GM13977 (cell line): Measurements from ENCODE around the gene CDK19.
"Not testable (repeated sequence)": the region's sequence is repeated elsewhere in the genome, so short reads cannot be mapped to it uniquely, and the experiment has no call there.

Source experiments
- DNase-seq: peaks from one replicate; pipeline ENCODE4 v3.0.0; 2012; ENCODE audit warnings: low spot score
- in situ Hi-C: fragments of 300-500 bp; cut with MboI; formaldehyde crosslinking; loops from one replicate; pipeline ENCODE4 v1.12.0; 2022; ENCODE audit warnings: low sequenced_read_pairs, low pct_unique_long_range_greater_than_20kb, mixed read lengths, inconsistent platforms; ENCODE audit not compliant: unreplicated experiment
- TF ChIP-seq, protein P1 (sequence below): IDR thresholded peaks from 2 replicates; pipeline ENCODE4 v1.5.1; 2012; ENCODE audit warnings: mild to moderate bottlenecking, control low read depth; ENCODE audit not compliant: insufficient read depth; ENCODE audit errors: extremely low read depth, missing control alignments

The CDK19 gene

DNA sequence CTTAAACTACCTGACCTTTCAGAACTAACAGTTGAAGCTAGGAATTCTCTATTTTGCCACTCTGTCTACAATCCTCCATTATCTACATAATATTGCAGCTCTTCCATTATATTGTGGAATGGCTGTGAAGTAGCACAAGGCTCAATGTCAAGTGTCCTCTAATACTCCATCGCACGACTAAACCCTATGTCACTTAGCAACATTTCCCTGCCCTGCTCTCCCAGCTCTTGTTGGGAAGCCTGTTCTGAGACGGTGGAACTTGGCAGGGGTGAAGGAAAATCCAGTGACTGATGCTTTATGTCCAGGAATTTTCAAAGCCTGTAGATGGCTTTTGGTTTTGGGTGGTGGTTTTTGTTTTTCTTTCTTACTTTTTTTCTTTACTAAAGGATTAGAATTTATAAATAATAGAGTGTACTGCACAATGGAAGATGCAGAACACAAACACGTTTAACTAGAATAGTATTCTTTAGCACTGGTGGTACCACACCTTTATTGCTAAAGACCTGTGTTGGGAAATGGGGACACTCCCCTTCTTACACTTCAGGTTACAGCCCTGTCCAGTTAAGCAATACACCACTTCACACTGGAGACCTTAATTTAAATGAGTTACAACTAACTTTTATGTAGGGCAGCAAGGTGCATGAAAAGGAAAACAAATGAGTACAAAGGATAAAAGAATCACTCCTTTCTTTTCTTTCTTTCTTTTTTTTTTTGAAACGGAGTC is 38.6 kb upstream of the CDK19 start:
- TF ChIP-seq, protein P1, sequence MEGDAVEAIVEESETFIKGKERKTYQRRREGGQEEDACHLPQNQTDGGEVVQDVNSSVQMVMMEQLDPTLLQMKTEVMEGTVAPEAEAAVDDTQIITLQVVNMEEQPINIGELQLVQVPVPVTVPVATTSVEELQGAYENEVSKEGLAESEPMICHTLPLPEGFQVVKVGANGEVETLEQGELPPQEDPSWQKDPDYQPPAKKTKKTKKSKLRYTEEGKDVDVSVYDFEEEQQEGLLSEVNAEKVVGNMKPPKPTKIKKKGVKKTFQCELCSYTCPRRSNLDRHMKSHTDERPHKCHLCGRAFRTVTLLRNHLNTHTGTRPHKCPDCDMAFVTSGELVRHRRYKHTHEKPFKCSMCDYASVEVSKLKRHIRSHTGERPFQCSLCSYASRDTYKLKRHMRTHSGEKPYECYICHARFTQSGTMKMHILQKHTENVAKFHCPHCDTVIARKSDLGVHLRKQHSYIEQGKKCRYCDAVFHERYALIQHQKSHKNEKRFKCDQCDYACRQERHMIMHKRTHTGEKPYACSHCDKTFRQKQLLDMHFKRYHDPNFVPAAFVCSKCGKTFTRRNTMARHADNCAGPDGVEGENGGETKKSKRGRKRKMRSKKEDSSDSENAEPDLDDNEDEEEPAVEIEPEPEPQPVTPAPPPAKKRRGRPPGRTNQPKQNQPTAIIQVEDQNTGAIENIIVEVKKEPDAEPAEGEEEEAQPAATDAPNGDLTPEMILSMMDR, result no peak
- in situ Hi-C loops, result no loop called here
- no peak for DNase-seq

DNA sequence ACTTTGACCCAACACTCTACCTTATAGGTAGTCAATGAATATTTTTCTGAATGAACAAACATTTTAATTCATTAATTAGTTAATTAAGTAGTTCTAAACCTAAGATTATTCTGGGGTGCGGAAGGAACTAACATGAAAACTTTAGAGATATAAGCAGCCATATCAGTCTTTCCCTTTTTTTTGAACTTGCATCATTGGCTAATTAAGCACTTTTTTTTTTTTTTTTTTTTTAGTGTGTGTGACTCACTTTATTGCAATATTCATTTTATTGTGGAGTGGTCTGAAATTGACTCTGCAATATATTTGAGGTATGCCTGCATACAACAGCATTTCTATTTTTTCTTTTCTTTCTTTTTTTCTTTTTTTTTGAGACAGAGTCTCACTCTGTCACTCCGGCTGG is 37.5 kb upstream of the CDK19 start:
- in situ Hi-C loops, result no loop called here
- TF ChIP-seq, protein P1, result no peak
- DNase-seq, result no peak

DNA sequence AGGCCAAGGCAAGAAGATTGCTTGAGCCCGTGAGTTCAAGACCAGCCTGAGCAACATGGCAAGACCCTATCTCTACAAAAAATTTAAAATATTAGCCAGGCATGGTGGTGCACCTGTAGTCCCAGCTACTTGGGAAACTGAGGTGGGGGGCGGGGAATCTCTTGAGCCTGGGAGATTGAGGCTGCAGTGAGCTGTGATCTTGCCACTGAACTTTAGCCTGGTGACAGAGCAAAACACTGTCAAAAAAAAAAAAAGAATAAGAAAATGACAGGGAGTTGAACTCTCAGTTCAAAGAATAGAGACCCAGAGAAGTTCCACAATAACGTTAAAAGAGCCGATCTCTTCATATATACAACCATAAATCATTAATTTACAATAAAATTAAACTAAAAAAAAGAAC is 34.5 kb upstream of the CDK19 start:
- DNase-seq, result no peak
- in situ Hi-C loops, result no loop called here
- TF ChIP-seq, protein P1, result no peak

DNA sequence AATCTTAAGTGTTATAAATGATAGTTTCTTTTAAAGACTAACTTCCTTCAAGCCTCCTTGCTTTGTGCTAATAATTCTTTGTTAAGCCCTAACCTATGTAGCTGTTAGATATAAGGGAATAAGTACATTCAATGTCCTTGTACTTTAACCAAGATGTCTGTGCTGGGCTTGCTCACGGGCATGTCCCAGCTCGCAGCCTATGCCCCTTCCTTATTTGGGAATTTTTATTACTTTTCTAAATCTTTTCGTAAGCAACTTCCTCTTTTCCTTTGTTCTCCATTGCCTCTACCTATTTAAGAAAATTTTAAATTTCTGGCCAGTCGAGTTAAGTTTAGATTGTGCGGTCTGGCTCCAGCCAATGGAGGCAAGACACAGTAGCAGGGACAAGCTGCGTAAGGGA is 26.0 kb upstream of the CDK19 start:
- no peak for DNase-seq
- in situ Hi-C loops, result no loop called here
- TF ChIP-seq, protein P1, result no peak

DNA sequence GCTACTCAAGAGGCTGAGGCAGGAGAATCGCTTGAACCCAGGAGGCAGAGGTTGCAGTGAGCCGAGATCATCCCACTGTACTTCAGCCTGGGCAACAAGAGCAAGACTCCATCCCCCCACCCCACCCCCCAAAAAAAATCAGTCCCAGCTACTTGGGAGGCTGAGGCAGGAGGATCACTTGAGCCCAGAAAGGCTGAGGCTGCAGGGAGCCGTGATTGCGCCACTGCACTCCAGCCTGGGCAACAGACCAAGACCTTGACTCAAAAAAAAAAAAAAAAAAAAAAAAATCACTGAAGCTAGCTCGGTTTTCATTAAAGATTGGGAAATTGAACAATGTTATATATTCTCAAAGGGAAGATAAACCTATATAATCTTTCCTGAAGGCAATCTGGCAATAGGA is 20.5 kb upstream of the CDK19 start:
- DNase-seq, in situ Hi-C loops: not testable (repeated sequence)

DNA sequence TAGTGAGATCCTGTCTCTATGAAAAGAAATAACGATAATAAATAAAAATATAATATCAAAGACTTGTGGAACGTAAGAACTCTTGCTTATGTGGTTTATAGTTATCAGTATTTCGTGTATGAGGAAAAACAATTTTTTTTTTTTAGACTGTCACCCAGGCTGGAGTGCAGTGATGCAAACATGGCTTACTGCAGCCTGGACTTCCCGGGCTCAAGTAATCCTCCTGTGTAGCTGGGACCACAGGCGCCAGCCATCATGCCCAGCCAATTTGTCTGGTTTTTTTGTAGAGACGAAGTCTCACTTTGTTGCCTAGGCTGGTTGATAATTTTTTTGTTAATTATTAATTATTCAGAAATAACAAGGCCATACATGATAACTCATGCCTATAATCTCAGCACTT is 18.6 kb upstream of the CDK19 start:
- TF ChIP-seq, protein P1, result no peak
- DNase-seq, result no peak
- in situ Hi-C loops, result no loop called here

DNA sequence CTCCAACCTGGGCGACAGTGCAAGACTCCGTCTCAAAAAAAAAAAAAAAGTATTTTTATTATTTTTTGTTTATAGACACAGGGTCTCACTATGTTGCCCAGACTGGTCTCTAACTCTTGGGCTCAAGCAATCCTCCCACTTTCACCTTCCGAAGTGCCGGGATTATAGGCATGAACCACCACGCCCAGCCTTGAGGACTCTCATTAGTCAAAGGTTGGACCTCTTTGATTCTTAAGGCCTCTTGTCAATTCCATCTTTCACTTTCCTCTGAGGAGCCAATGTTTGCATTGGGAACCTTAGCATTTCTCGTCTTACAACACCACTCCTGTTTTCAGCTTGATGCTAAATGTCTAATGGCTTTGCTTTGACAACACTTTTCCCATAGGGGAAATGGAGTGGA is 16.1 kb upstream of the CDK19 start:
- TF ChIP-seq, protein P1, result no peak
- in situ Hi-C loops, result no loop called here
- no peak for DNase-seq
